Measurements from ENCODE around the gene GNPNAT1.
"Not testable (repeated sequence)": the region's sequence is repeated elsewhere in the genome, so short reads cannot be mapped to it uniquely, and the experiment has no call there.

Gene GNPNAT1

GRCh38 chr14:52790011-52790755 lies 1.2 kb downstream of the GNPNAT1 start:
- DNase-seq (ENCODE audit: low spot score), result no peak

- no peak for DNase-seq (ENCODE audit: low spot score)
Measured at GRCh38 chr14:52789118-52789517, 2.3 kb downstream of the GNPNAT1 start.

GRCh38 chr14:52786887-52787286 lies 4.5 kb downstream of the GNPNAT1 start:
- no peak for DNase-seq (ENCODE audit: low spot score)

- no peak for DNase-seq (ENCODE audit: low spot score)
Measured at GRCh38 chr14:52783206-52783605, 8.2 kb downstream of the GNPNAT1 start.

GRCh38 chr14:52781629-52782028 lies 9.8 kb downstream of the GNPNAT1 start:
- no peak for DNase-seq (ENCODE audit: low spot score)

- no peak for DNase-seq (ENCODE audit: low spot score)
Measured at GRCh38 chr14:52780893-52781292, 10.5 kb downstream of the GNPNAT1 start.

- DNase-seq (ENCODE audit: low spot score), result no peak
Measured at GRCh38 chr14:52778702-52779101, 12.7 kb downstream of the GNPNAT1 start.

- no peak for DNase-seq (ENCODE audit: low spot score)
Measured at GRCh38 chr14:52776816-52777215, 14.6 kb downstream of the GNPNAT1 start.

- DNase-seq (ENCODE audit: low spot score), result no peak
Measured at GRCh38 chr14:52769887-52770286, 21.5 kb downstream of the GNPNAT1 start.

- DNase-seq (ENCODE audit: low spot score), result no peak
Measured at GRCh38 chr14:52767058-52767833, 24.2 kb downstream of the GNPNAT1 start.

GRCh38 chr14:52762923-52763322 lies 28.5 kb downstream of the GNPNAT1 start:
- not testable (repeated sequence) for DNase-seq (ENCODE audit: low spot score)

- no peak for DNase-seq (ENCODE audit: low spot score)
Measured at GRCh38 chr14:52759145-52759544, 32.3 kb downstream of the GNPNAT1 start.

GRCh38 chr14:52755607-52756316 lies 35.6 kb downstream of the GNPNAT1 start:
- no peak for DNase-seq (ENCODE audit: low spot score)

GRCh38 chr14:52748647-52749292 lies 42.6 kb downstream of the GNPNAT1 start:
- DNase-seq (ENCODE audit: low spot score), result no peak

GRCh38 chr14:52741865-52742264 lies 49.5 kb downstream of the GNPNAT1 start:
- DNase-seq (ENCODE audit: low spot score), result no peak

- DNase-seq (ENCODE audit: low spot score), result no peak
Measured at GRCh38 chr14:52740751-52741150, 50.7 kb downstream of the GNPNAT1 start.

GRCh38 chr14:52738409-52738808 lies 53.0 kb downstream of the GNPNAT1 start:
- DNase-seq (ENCODE audit: low spot score), result no peak

GRCh38 chr14:52735921-52736489 lies 55.4 kb downstream of the GNPNAT1 start:
- DNase-seq (ENCODE audit: low spot score), result no peak

- no peak for DNase-seq (ENCODE audit: low spot score)
Measured at GRCh38 chr14:52733824-52734223, 57.6 kb downstream of the GNPNAT1 start.

GRCh38 chr14:52730709-52731111 lies 60.7 kb downstream of the GNPNAT1 start:
- DNase-seq (ENCODE audit: low spot score), result peak; percentile 18

- DNase-seq (ENCODE audit: low spot score), result peak; percentile 96
Measured at GRCh38 chr14:52729925-52730708, 61.3 kb downstream of the GNPNAT1 start, which contains the start of gene STYX. Gene STYX (plus strand): TSS chr14:52730166. CDS start chr14:52730475, 309 bp downstream.
